Sigmoid colon (tissue), 3 donors: ENCODE results near the gene COL21A1.

Source experiments
- CTCF ChIP-seq, 4 experiments: fragments of 450-650 bp in 3 of 4; fragments of 200-600 bp in 1 of 4; IDR thresholded peaks; one replicate each; pipeline ENCODE4 v1.5.1; 2016 to 2019; ENCODE audit warnings: antibody characterized with exemption in 4 of 4, mild to moderate bottlenecking in 3 of 4, moderate library complexity in 2 of 4
- POLR2A ChIP-seq, 2 donors: fragments of 450-650 bp; IDR thresholded peaks; one replicate each; pipeline ENCODE4 v1.6.1; 2016; ENCODE audit warnings: antibody characterized with exemption in 2 of 2, mild to moderate bottlenecking in 2 of 2, moderate library complexity in 2 of 2

DNA sequence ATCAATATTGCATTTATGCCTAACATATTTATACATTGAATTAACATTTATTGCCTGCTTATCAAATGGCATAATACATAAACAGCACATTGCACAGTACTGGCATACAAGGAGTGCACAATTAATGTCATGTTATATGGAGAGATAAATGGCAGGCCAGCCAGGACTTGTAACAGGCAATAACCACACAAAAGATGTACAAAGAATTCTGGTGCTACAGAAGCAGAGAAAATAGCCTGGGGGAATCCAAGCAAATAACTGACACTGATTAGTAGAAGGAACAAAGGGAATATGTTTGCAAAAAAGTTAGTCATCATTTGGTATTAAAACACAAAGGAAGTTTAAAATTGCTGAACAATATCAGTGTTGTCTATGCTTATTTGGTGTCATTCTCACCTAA is 27.3 kb downstream of the COL21A1 start:
- TF ChIP-seq CTCF (IDR thresholded peaks at IDR 0.05) (no peak), POLR2A (IDR thresholded peaks at IDR 0.05) (no peak)
